SK-N-SH treated with all-trans-retinoic acid at 6 μM for 48 hours (cell line): ENCODE results near the gene INPP4B.

Experiments used
- ATAC-seq: fragments of 200-7000 bp; cut with Tn5 transposase; 3 replicates; pipeline ENCODE4 v1.9.1; 2020; ENCODE audit warnings: mild to moderate bottlenecking, moderate library complexity
- ARNTL ChIP-seq: fragments of 450-650 bp; formaldehyde crosslinking; IDR thresholded peaks from 2 replicates; pipeline ENCODE4 v1.5.0; 2020; ENCODE audit warnings: low read depth, mild to moderate bottlenecking, moderate library complexity, borderline replicate concordance
- CSDC2 ChIP-seq: fragments of 250-450 bp; sonication (Bioruptor Pico); IDR thresholded peaks from 2 replicates; pipeline ENCODE4 v1.5.0; 2020; ENCODE audit warnings: mild to moderate bottlenecking, moderate library complexity
- CSRNP3 ChIP-seq: fragments of 250-450 bp; sonication (Bioruptor Pico); IDR thresholded peaks from 2 replicates; pipeline ENCODE4 v1.5.1; 2021; ENCODE audit warnings: mild to moderate bottlenecking, moderate library complexity
- ESRRG ChIP-seq: fragments of 250-450 bp; sonication (Bioruptor Pico); IDR thresholded peaks from 2 replicates; pipeline ENCODE4 v1.6.1; 2021; ENCODE audit warnings: mild to moderate bottlenecking
- GLIS3 ChIP-seq: fragments of 250-450 bp; sonication (Bioruptor Pico); IDR thresholded peaks from 2 replicates; pipeline ENCODE4 v1.5.0; 2020; ENCODE audit warnings: mild to moderate bottlenecking, moderate library complexity
- ISL1 ChIP-seq: fragments of 250-450 bp; sonication (Bioruptor Pico); IDR thresholded peaks from 2 replicates; pipeline ENCODE4 v2.1.2; 2022; ENCODE audit warnings: mild to moderate bottlenecking, moderate library complexity
- PATZ1 ChIP-seq: fragments of 250-450 bp; sonication (Bioruptor Pico); IDR thresholded peaks from 2 replicates; pipeline ENCODE4 v1.8.0; 2020; ENCODE audit warnings: mild to moderate bottlenecking, moderate library complexity, borderline replicate concordance
- PPARA ChIP-seq: fragments of 250-450 bp; sonication (Bioruptor Pico); IDR thresholded peaks from 2 replicates; pipeline ENCODE4 v1.5.0; 2020; ENCODE audit warnings: mild to moderate bottlenecking, borderline replicate concordance
- RARB ChIP-seq: fragments of 250-450 bp; sonication (Bioruptor Pico); IDR thresholded peaks from 2 replicates; pipeline ENCODE4 v1.8.0; 2021; ENCODE audit warnings: mild to moderate bottlenecking, moderate library complexity
- TCF4 ChIP-seq: fragments of 250-450 bp; sonication (Bioruptor Pico); IDR thresholded peaks from 2 replicates; pipeline ENCODE4 v1.8.0; 2021; ENCODE audit warnings: mild to moderate bottlenecking, moderate library complexity, borderline replicate concordance
- TOX ChIP-seq: fragments of 250-450 bp; sonication (Bioruptor Pico); IDR thresholded peaks from 2 replicates; pipeline ENCODE4 v1.8.0; 2021; ENCODE audit warnings: mild to moderate bottlenecking, moderate library complexity, borderline replicate concordance
- ZC3H10 ChIP-seq: fragments of 250-450 bp; sonication (Bioruptor Pico); IDR thresholded peaks from 2 replicates; pipeline ENCODE4 v1.5.1; 2021; ENCODE audit warnings: mild to moderate bottlenecking, moderate library complexity
- ZFP3 ChIP-seq: fragments of 250-450 bp; sonication (Bioruptor Pico); IDR thresholded peaks from 2 replicates; pipeline ENCODE4 v1.5.0; 2020; ENCODE audit warnings: mild to moderate bottlenecking, moderate library complexity
- ZFP30 ChIP-seq: fragments of 450-650 bp; formaldehyde crosslinking; IDR thresholded peaks from 2 replicates; pipeline ENCODE4 v1.5.0; 2022; ENCODE audit warnings: mild to moderate bottlenecking, moderate library complexity
- ZNF565 ChIP-seq: fragments of 450-650 bp; formaldehyde crosslinking; conservative IDR thresholded peaks from 2 replicates; pipeline ENCODE4 v1.5.0; 2020; ENCODE audit warnings: low read depth, mild to moderate bottlenecking, moderate library complexity
- ZNF70 ChIP-seq: fragments of 450-650 bp; formaldehyde crosslinking; IDR thresholded peaks from 2 replicates; pipeline ENCODE4 v1.5.0; 2020; ENCODE audit warnings: mild to moderate bottlenecking, moderate library complexity
- ZNF8 ChIP-seq: fragments of 450-650 bp; formaldehyde crosslinking; IDR thresholded peaks from 2 replicates; pipeline ENCODE4 v1.5.0; 2020; ENCODE audit warnings: mild to moderate bottlenecking, moderate library complexity
- TF ChIP-seq, protein P1 (sequence below): fragments of 250-450 bp; sonication (Bioruptor Pico); IDR thresholded peaks from 2 replicates; pipeline ENCODE4 v1.8.0; 2021; ENCODE audit warnings: low read depth, mild to moderate bottlenecking, moderate library complexity, borderline replicate concordance
- TF ChIP-seq, protein P2 (sequence below): fragments of 250-450 bp; sonication (Bioruptor Pico); IDR thresholded peaks from 2 replicates; pipeline ENCODE4 v1.5.1; 2020; ENCODE audit warnings: low read depth, mild to moderate bottlenecking, moderate library complexity
- TF ChIP-seq, protein P3 (sequence below): fragments of 250-450 bp; sonication (Bioruptor Pico); IDR thresholded peaks from 2 replicates; pipeline ENCODE4 v1.5.0; 2020; ENCODE audit warnings: mild to moderate bottlenecking, moderate library complexity

Gene INPP4B

DNA sequence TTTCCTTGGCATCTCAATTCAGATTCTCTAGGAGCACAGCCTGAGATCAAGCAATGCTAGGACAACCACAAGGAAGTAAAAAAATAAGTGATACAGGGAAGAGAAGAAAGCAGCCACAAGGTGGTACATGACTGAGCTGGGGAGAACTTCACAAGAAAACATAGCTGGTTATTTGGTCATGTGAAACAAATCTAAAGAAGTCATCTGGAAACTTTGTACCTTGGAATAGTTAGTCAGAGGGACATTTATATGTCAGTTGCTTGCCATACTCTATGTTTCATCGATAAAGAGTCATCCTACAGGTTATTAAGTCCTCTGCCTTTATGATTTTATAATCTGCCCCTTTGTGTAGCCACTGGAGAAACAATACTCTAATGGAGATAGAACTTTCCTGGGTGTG lies 634.7 kb downstream of the INPP4B start (continued):
- TF ChIP-seq TCF4 (CRISPR knock-in tag) (no peak), ZNF70 (CRISPR knock-in tag) (no peak)

DNA sequence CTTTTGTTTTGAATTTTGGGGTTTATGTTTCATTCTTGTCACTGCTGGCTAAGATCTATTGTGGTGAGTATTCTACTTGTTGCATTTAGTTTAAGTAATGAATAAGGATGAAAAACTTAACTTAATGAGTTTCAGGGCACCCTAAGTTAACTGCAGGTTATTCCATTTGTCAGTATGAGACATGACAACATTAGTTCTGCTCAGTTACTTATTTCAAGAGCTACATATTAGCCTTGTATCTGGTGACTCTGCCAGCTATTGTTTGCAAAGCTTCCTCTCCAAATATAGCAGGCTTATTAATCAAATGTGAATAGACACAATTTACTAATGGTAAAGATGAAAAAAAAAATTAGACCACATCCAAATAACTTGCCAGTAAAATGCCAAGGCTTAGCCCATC lies 642.6 kb downstream of the INPP4B start:
- TF ChIP-seq ZNF8 (CRISPR knock-in tag) (no peak), ARNTL (CRISPR knock-in tag) (no peak), PPARA (CRISPR knock-in tag) (no peak), ESRRG (CRISPR knock-in tag) (no peak), ZNF565 (no peak), ZNF70 (CRISPR knock-in tag) (no peak), CSDC2 (CRISPR knock-in tag) (no peak), ZFP3 (CRISPR knock-in tag) (no peak), TCF4 (CRISPR knock-in tag) (no peak), TOX (CRISPR knock-in tag) (no peak)
- TF ChIP-seq, protein P1, sequence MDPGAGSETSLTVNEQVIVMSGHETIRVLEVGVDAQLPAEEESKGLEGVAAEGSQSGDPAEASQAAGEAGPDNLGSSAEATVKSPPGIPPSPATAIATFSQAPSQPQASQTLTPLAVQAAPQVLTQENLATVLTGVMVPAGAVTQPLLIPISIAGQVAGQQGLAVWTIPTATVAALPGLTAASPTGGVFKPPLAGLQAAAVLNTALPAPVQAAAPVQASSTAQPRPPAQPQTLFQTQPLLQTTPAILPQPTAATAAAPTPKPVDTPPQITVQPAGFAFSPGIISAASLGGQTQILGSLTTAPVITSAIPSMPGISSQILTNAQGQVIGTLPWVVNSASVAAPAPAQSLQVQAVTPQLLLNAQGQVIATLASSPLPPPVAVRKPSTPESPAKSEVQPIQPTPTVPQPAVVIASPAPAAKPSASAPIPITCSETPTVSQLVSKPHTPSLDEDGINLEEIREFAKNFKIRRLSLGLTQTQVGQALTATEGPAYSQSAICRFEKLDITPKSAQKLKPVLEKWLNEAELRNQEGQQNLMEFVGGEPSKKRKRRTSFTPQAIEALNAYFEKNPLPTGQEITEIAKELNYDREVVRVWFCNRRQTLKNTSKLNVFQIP (CRISPR knock-in tag): no peak
- TF ChIP-seq, protein P2, sequence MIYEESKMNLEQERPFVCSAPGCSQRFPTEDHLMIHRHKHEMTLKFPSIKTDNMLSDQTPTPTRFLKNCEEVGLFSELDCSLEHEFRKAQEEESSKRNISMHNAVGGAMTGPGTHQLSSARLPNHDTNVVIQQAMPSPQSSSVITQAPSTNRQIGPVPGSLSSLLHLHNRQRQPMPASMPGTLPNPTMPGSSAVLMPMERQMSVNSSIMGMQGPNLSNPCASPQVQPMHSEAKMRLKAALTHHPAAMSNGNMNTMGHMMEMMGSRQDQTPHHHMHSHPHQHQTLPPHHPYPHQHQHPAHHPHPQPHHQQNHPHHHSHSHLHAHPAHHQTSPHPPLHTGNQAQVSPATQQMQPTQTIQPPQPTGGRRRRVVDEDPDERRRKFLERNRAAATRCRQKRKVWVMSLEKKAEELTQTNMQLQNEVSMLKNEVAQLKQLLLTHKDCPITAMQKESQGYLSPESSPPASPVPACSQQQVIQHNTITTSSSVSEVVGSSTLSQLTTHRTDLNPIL (CRISPR knock-in tag): no peak
- TF ChIP-seq, protein P3, sequence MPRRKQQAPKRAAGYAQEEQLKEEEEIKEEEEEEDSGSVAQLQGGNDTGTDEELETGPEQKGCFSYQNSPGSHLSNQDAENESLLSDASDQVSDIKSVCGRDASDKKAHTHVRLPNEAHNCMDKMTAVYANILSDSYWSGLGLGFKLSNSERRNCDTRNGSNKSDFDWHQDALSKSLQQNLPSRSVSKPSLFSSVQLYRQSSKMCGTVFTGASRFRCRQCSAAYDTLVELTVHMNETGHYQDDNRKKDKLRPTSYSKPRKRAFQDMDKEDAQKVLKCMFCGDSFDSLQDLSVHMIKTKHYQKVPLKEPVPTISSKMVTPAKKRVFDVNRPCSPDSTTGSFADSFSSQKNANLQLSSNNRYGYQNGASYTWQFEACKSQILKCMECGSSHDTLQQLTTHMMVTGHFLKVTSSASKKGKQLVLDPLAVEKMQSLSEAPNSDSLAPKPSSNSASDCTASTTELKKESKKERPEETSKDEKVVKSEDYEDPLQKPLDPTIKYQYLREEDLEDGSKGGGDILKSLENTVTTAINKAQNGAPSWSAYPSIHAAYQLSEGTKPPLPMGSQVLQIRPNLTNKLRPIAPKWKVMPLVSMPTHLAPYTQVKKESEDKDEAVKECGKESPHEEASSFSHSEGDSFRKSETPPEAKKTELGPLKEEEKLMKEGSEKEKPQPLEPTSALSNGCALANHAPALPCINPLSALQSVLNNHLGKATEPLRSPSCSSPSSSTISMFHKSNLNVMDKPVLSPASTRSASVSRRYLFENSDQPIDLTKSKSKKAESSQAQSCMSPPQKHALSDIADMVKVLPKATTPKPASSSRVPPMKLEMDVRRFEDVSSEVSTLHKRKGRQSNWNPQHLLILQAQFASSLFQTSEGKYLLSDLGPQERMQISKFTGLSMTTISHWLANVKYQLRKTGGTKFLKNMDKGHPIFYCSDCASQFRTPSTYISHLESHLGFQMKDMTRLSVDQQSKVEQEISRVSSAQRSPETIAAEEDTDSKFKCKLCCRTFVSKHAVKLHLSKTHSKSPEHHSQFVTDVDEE: no peak
- no peak for ATAC-seq

- TF ChIP-seq GLIS3: no peak
- TF ChIP-seq RARB (CRISPR knock-in tag): no peak
- no peak for TF ChIP-seq ZNF70 (CRISPR knock-in tag)
- TF ChIP-seq ZFP30 (CRISPR knock-in tag): no peak
- TF ChIP-seq CSRNP3 (CRISPR knock-in tag): no peak
- no peak for TF ChIP-seq PATZ1 (CRISPR knock-in tag)
- TF ChIP-seq, protein P2 (CRISPR knock-in tag): no peak
- TF ChIP-seq, protein P3: no peak
- TF ChIP-seq TCF4 (CRISPR knock-in tag): no peak
- no peak for TF ChIP-seq CSDC2 (CRISPR knock-in tag)
- no peak for TF ChIP-seq ESRRG (CRISPR knock-in tag)
- no peak for TF ChIP-seq ZC3H10
- no peak for TF ChIP-seq ISL1 (CRISPR knock-in tag)
- TF ChIP-seq ZFP3 (CRISPR knock-in tag): no peak
- ATAC-seq: no peak
Measured at GRCh38 chr4:142202404-142203332, 643.4 kb downstream of the INPP4B start.
